Ascending aorta (tissue), 2 donors: Measurements from ENCODE around the gene SND1. TPM values are rescaled to one million over a fixed set of nuclear protein-coding genes. Genes with fewer than 3 reads are reported as not detected.

Source experiments
- DNase-seq, 2 donors: peaks; one replicate each; pipeline ENCODE4 v3.0.0-alpha.2; 2019; ENCODE audit warnings: low spot score in 2 of 2
- H3K27ac ChIP-seq, 2 donors: fragments of 200-600 bp; sonication (generic); one replicate each; pipeline ENCODE4 v1.5.1; 2016 to 2017; ENCODE audit warnings: mild to moderate bottlenecking in 1 of 2
- H3K27me3 ChIP-seq: fragments of 200-600 bp; sonication (generic); one replicate; pipeline ENCODE4 v1.5.1; 2017
- H3K36me3 ChIP-seq, 2 donors: fragments of 200-600 bp; sonication (generic); one replicate each; pipeline ENCODE4 v1.5.1; 2016
- H3K4me1 ChIP-seq, 2 donors: fragments of 200-600 bp; sonication (generic); one replicate each; pipeline ENCODE4 v1.5.1; 2016 to 2017; ENCODE audit warnings: mild to moderate bottlenecking in 1 of 2
- H3K4me3 ChIP-seq, 2 donors: fragments of 200-600 bp; sonication (generic); one replicate each; pipeline ENCODE4 v1.5.1; 2016 to 2017; ENCODE audit warnings: mild to moderate bottlenecking in 1 of 2
- H3K9me3 ChIP-seq, 2 donors: fragments of 200-600 bp; sonication (generic); one replicate each; pipeline ENCODE4 v1.5.1; 2016
- intact Hi-C: fragments of 100-400 bp; cut with DNase I; formaldehyde crosslinking; loops from one replicate; pipeline ENCODE4 v1.15.1; 2023
- total RNA-seq: library from RNA; depleted of rRNA; stranded (reverse); fragments of >200 nt; gene quantifications from one replicate; pipeline ENCODE4 v1.1.0, GENCODE V29; 2016
- TF ChIP-seq, protein P1 (sequence below), 3 experiments: fragments of 200-600 bp in 2 of 3; fragments of 450-650 bp in 1 of 3; sonication (generic) in 2 of 3; IDR thresholded peaks; one replicate each; pipeline ENCODE4 v1.5.1; 2016 to 2019; ENCODE audit warnings: antibody characterized with exemption in 3 of 3, mild to moderate bottlenecking in 1 of 3, moderate library complexity in 1 of 3

SND1 gene
- total RNA-seq, 1 donor from 2014 or later = 93.8 TPM

DNA sequence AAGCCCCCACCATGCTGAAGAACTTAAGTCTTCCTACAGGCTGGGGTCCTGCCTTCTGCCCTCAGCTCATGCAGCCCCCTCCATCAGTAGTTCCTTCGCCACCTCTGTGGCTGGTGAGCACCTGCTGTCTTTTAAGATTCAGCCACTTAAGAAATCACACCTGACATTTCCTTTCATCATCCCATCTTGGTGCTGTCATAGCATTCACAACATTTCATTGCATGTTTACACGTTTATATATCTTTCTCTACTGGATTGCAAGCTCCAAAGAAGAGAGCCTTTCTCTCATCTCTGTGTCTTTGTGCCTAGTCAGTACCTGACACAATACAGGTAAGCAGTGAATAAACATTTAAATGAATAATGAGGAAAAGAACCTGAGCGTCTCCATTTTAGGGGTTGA is 38.3 kb downstream of the SND1 start:
- intact Hi-C loops = no loop called here

DNA sequence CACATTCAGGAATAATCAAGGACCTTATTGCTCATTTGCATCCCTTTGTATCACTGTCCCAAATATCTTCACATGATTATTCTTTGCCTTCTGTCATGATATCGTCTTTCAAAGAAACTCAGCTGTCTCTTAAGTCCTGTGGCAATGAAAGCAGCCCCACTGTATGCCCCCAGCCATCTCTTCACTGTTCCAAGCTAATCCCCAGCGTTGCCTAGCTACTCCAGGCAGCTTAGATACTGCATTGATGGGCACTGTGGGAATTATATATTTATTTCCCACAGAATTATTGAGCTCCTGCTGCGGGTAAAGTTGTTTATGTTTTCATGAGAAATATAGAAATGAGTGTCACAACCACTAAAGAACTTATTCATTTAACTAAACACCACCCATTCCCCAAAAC is 38.8 kb downstream of the SND1 start:
- Histone ChIP-seq H3K27ac (no peak overlapping the region), H3K4me3 (no peak overlapping the region), H3K4me1 (no peaks in the 10 kb centered on the region), H3K36me3 (peaks cover 29 to 69% of the 10 kb centered on the region in 2 donors), H3K27me3 (no peaks in the 10 kb centered on the region), H3K9me3 (no peaks in the 10 kb centered on the region)
- TF ChIP-seq, protein P1, sequence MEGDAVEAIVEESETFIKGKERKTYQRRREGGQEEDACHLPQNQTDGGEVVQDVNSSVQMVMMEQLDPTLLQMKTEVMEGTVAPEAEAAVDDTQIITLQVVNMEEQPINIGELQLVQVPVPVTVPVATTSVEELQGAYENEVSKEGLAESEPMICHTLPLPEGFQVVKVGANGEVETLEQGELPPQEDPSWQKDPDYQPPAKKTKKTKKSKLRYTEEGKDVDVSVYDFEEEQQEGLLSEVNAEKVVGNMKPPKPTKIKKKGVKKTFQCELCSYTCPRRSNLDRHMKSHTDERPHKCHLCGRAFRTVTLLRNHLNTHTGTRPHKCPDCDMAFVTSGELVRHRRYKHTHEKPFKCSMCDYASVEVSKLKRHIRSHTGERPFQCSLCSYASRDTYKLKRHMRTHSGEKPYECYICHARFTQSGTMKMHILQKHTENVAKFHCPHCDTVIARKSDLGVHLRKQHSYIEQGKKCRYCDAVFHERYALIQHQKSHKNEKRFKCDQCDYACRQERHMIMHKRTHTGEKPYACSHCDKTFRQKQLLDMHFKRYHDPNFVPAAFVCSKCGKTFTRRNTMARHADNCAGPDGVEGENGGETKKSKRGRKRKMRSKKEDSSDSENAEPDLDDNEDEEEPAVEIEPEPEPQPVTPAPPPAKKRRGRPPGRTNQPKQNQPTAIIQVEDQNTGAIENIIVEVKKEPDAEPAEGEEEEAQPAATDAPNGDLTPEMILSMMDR (IDR thresholded peaks at IDR 0.05) = no peak
- intact Hi-C loops = no loop called here
- no peak for DNase-seq

More for the DNA sequence above, 38.3 kb downstream of the SND1 start:
- TF ChIP-seq, protein P1 (IDR thresholded peaks at IDR 0.05) = no peak
- DNase-seq = no peak
- Histone ChIP-seq H3K4me3 (no peak overlapping the region), H3K27me3 (no peaks in the 10 kb centered on the region), H3K4me1 (no peaks in the 10 kb centered on the region), H3K27ac (no peak overlapping the region), H3K36me3 (peaks cover 26 to 64% of the 10 kb centered on the region in 2 donors), H3K9me3 (no peaks in the 10 kb centered on the region)

DNA sequence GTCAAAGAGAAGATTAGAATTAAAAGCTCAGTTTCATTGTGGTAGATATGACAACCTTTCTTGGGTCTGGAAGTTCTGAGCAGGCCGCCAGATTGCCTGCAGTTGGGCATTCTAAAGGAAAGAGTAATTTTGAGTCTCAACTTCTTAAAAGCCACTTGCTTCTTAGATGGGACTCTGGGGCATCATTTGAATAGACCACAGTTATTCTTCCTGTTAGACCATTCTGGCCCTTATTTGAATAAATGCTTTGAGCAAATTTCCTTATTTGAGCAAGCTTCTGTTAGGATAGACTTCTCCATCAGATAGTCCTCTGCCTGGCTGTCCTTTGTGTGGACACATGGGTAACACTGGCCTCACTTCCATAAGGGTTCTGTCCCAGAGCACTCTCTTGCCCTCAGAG is 40.2 kb downstream of the SND1 start:
- TF ChIP-seq, protein P1 (IDR thresholded peaks at IDR 0.05) = no peak
- H3K36me3 ChIP-seq = peaks cover 29 to 70% of the 10 kb centered on the region in 2 donors
- H3K27me3 ChIP-seq = no peaks in the 10 kb centered on the region
- no peaks in the 10 kb centered on the region for H3K9me3 ChIP-seq
- no peak for DNase-seq
- intact Hi-C loops = no loop called here
- no peak overlapping the region for H3K27ac ChIP-seq
- H3K4me3 ChIP-seq = no peak overlapping the region
- H3K4me1 ChIP-seq = no peaks in the 10 kb centered on the region

DNA sequence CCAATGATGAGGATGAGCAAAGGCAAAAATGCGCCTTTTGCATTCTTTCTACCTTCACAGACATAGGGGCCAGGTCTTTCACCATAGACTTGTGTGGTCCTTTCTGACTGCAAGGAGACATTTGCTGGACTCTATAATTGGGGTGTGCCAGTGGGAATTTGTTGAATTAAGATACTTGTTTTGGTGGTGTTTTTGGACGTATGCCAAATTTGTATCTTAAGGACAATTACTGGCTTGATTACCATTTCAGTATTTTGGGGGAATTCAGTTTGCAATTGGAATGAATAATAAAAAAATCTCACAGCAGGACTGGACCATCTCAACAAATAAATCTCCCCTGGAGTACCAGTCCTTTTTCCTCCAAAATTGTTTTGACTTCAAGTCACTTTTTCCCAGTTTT is 47.9 kb downstream of the SND1 start:
- no peak overlapping the region for H3K27ac ChIP-seq
- H3K9me3 ChIP-seq = no peaks in the 10 kb centered on the region
- TF ChIP-seq, protein P1 (IDR thresholded peaks at IDR 0.05) = no peak
- no peaks in the 10 kb centered on the region for H3K4me1 ChIP-seq
- peaks cover 50 to 69% of the 10 kb centered on the region in 2 donors for H3K36me3 ChIP-seq
- intact Hi-C loops = loop anchor here (10.0 kb wide), 1 partner anchor 435 kb away; no protein-coding TSS in a partner anchor
- DNase-seq = no peak
- no peak overlapping the region for H3K4me3 ChIP-seq
- H3K27me3 ChIP-seq = no peaks in the 10 kb centered on the region

DNA sequence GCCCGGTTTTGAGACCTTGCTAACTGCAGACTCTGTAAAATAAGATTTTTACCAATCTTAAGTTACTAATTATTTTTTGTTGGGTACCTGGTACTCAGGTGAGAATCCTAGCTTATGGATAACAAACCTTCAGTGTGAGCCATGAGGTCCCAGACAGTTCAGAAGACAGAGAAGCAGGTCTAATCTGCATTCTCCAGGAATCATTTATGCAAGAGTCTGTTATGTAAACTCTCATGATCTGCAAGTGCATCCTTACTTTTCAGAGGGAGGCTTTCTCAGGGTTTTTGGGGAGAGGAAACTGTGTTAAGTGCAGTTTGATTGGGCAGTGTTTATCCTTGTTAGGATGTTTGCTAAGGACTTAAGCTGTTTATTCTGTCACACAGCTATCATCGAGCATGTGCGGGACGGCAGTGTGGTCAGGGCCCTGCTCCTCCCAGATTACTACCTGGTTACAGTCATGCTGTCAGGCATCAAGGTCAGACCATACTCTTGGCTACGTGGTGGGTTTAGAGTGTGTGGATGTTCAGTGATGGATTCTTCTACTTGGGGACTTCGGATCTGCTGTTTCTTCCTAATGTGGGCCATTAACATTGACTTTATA is 50.2 kb downstream of the SND1 start:
- intact Hi-C loops = loop anchor here (10.0 kb wide), 1 partner anchor 433 kb away; no protein-coding TSS in a partner anchor
- Histone ChIP-seq H3K27me3 (no peaks in the 10 kb centered on the region), H3K9me3 (no peaks in the 10 kb centered on the region), H3K36me3 (peaks cover 46 to 69% of the 10 kb centered on the region in 2 donors), H3K4me1 (peaks cover 0 to under 1% of the 10 kb centered on the region in 2 donors), H3K4me3 (no peak overlapping the region), H3K27ac (no peak overlapping the region)
- TF ChIP-seq, protein P1 (IDR thresholded peaks at IDR 0.05) = no peak
- no peak for DNase-seq
